OCI-M1 (cell line): ENCODE results near the gene ZNF681.
"Not testable (repeated sequence)": the region's sequence is repeated elsewhere in the genome, so short reads cannot be mapped to it uniquely, and the experiment has no call there.

ENCODE experiments used
- DNase-seq: peaks from one replicate; lab custom pipeline; 2025; lab: John Stamatoyannopoulos, UW

ZNF681 gene

GRCh38 chr19:23758187-23759074 lies at the start of gene ZNF681:
ZNF681 (minus strand) TSS chr19:23758891; CDS start chr19:23758749, 142 bp downstream.
- DNase-seq = peak; percentile 98

GRCh38 chr19:23804676-23805075 lies 46.0 kb upstream of the ZNF681 start:
- no peak for DNase-seq

- DNase-seq = no peak
These were observed 43.6 kb upstream of the ZNF681 start for GRCh38 chr19:23802290-23802689.

DNA sequence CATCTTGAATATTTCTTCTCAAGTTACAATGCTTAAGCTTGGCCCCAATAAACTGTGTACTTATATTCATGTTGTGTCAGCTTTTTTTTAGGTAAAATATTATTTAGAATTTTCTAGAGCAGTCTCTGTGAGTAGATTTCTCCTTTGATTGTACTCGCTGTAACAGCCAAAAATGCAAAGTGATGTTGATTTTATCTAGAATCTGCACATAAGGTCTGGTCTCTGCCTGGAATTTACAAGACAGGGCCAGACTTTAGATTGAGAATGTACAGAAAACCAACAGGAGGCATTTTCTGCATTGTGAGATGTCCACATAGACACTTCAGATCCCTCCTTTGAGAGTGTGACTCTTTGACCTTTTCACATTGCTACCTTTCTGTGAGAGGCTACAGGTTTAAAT lies 43.1 kb upstream of the ZNF681 start:
- DNase-seq = no peak

GRCh38 chr19:23800868-23801267 lies 42.2 kb upstream of the ZNF681 start:
- no peak for DNase-seq

GRCh38 chr19:23800271-23800670 lies 41.6 kb upstream of the ZNF681 start:
- DNase-seq = no peak

DNA sequence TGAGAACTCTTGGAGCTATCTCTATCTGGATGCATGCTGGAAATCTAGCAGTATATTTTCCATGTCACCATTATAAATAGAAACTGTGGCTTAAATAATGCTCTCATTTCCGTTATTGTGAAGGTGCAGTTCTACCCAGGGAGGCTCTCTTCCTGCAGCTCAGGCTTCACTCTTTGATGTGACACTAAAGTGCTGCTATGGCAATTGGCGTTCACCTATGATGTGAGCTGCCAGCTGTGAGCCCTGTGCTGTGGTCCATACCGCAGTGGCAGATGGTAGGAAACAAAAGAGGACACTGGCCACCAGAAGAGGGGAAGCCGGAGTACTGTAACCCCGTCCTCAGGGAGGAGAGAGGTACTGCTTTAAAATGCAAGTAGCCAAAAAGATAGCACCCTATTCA lies 40.6 kb upstream of the ZNF681 start:
- no peak for DNase-seq

- peak; percentile 67 for DNase-seq
These were observed 36.8 kb upstream of the ZNF681 start for GRCh38 chr19:23795462-23795861.

DNA sequence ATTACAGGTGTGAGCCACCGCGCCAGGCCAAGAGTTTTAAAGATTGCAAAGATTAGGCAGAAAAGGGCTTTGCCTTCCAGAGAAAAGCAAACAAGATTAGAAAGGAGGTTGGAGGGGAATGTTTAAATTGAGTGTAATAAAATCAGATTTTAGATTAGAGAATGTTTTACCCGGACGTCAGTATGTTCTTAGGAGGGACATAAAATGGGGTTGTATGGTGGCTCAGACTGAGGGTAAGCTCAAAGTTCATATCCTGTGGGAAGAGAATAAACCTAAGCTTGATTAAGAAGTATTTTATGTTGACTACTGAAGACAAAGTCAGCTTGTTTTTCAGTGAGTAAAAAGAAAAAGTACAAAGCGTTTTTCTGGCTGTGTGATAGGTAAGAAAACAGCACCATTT lies 34.1 kb upstream of the ZNF681 start:
- no peak for DNase-seq

GRCh38 chr19:23790641-23791488 lies 32.2 kb upstream of the ZNF681 start:
- DNase-seq = no peak

DNA sequence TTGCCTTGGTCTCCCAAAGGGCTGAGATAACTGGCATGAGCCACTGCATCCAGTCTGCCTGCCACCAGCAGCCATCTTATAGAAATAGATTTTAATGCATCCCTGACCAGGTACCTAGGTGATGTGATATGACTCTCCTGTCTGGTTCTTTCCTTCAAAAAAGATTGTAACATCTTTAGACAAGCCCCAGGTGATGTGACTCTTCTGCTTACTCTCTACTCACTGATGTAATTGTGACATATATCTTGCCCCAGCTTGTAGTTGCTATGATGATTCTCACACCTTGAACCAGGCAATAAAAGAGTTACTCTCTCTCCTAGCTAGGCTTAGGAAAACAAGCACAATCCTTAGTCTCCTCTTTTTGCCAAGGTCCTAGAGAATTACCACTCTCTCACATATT lies 30.6 kb upstream of the ZNF681 start:
- no peak for DNase-seq

- DNase-seq = no peak
These were observed 29.7 kb upstream of the ZNF681 start for GRCh38 chr19:23788411-23788810.

DNA sequence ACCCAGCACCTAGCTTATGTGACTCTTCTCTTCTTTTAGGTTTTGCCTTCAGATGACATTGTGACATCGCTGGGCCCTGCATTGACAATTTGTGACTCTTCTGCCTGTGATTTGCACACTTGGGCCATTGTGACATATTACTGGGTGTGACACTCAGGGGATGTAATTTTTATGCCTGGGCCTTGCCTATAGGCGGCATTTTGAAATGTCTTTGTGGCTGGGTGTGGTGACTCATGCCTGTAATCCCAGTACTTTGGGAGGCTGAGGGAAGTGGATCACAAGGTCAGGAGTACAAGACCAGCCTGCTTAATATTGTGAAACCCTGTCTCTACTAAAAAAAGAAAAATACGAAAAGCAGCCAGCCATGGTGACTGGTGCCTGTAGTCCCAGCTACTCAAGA lies 28.4 kb upstream of the ZNF681 start:
- DNase-seq = no peak

GRCh38 chr19:23785982-23786381 lies 27.3 kb upstream of the ZNF681 start:
- DNase-seq = no peak

GRCh38 chr19:23784274-23784673 lies 25.6 kb upstream of the ZNF681 start:
- no peak for DNase-seq

DNA sequence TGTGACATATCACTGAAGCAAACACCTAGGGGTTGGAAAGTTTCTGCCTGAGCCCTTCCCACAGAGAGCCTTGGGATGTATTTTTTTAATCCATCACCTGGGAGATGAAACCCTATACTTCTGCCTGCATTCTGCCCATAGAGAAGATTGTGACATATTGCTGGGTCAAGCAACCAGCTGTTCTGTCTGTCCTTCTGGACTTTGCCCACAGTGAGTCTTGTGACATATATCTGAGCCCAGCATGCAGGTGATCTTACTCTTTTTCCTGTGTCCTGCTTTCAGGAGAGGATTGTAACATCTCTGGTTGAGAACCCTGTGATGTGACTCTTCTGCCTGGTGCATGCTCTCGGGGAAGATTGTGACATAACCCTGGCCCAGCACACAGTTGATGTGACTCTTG lies 24.9 kb upstream of the ZNF681 start:
- no peak for DNase-seq

- no peak for DNase-seq
These were observed 21.0 kb upstream of the ZNF681 start for GRCh38 chr19:23779645-23780044.

- DNase-seq = no peak
These were observed 19.9 kb upstream of the ZNF681 start for GRCh38 chr19:23778566-23778965.

DNA sequence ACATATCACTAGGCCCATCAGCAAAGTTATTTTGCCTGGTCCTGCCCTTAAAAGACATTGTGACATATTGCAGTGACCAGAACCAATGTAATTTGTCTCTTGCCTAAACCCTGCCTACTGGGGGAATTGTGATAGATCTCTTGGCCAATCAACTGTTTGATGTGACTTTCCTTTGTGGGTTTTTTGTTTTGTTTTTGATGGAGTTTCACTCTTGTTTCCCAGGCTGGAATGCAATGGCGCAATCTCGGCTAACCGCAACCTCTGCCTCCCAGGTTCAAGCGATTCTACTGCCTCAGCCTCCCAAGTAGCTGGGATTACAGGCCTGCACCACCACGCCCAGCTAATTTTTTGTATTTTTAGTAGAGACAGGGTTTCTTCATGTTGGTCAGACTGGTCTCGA lies 19.3 kb upstream of the ZNF681 start:
- DNase-seq = not testable (repeated sequence)

GRCh38 chr19:23777216-23777615 lies 18.5 kb upstream of the ZNF681 start:
- DNase-seq = no peak

DNA sequence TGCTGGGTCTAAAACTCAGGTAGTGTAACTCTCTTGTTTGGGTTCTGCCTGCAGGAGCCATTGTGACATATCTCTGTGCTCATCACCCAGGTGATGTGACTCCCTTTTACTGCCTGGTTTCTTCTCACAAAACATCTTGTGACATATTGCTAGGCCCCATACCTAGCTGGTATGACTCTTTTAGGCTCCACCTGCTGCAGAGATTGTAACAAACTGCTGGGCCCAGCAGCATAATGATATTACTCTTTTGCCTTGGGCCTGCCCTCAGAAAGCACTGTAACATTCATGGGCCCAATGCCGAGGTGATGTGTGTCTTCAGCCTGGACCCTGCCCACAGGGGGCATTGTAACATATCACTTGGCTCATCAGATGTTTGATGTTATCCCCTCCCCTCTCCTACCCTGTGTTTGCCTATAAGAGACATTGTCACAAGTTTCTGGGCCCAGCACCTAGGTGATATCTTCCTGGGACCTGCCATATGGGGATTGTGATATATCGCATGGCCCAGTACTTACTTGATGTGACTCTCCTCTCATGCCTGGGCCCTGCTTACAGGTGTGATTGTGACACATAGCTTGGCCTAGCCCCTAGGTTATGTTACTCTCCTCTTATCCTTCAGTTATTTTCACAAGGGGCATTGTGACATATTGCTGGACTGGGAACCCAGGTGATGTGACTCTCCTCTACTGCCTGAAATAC lies 18.0 kb upstream of the ZNF681 start:
- DNase-seq = no peak

GRCh38 chr19:23774524-23774971 lies 15.9 kb upstream of the ZNF681 start:
- DNase-seq = peak; percentile 28
